ENCODE measurements around the gene CDON. TPM values are rescaled to one million over a fixed set of nuclear protein-coding genes. Genes with fewer than 3 reads are reported as not detected.

Gene CDON
- total and polyA plus RNA-seq, 2 donors from 2014 or later, result 0.45 to 4.0 TPM

- no peaks in the 10 kb centered on the region for H3K4me1 ChIP-seq (ENCODE audit: control insufficient read depth in 2 of 3, insufficient read depth in 2 of 3, low read depth in 1 of 3, low read length in 3 of 3)
- no peaks in the 10 kb centered on the region for H3K36me3 ChIP-seq (ENCODE audit: control insufficient read depth in 2 of 3, insufficient read depth in 3 of 3, low read length in 3 of 3)
- H3K27me3 ChIP-seq (ENCODE audit: control insufficient read depth, insufficient read depth, low read length), result no peaks in the 10 kb centered on the region
- FAIRE-seq (no peak), DNase-seq (no peak)
- intact Hi-C loops (cut with DNase I), result no loop called here
- no peak overlapping the region for H3K4me3 ChIP-seq (ENCODE audit: low read length in 3 of 3)
- no peak overlapping the region for H3K9ac ChIP-seq (ENCODE audit: low read length in 3 of 3)
- TF ChIP-seq CTCF (IDR thresholded peaks at IDR 0.05; ENCODE audit: borderline replicate concordance, extremely low read depth, insufficient read depth), result no peak
- no peaks in the 10 kb centered on the region for H3K9me3 ChIP-seq (ENCODE audit: control insufficient read depth in 2 of 3, insufficient read depth in 1 of 3, low read length in 3 of 3)
- no peak overlapping the region for H3K27ac ChIP-seq (ENCODE audit: low read depth in 2 of 2, low read length in 2 of 2)
Observed at GRCh38 chr11:125957618-125958332, 104.9 kb downstream of the CDON start.

GRCh38 chr11:125956391-125957134 is 106.1 kb downstream of the CDON start:
- no peaks in the 10 kb centered on the region for H3K4me1 ChIP-seq (ENCODE audit: control insufficient read depth in 2 of 3, insufficient read depth in 2 of 3, low read depth in 1 of 3, low read length in 3 of 3)
- DNase-seq, result no peak
- intact Hi-C loops (cut with DNase I), result no loop called here
- H3K4me3 ChIP-seq (ENCODE audit: low read length in 3 of 3), result no peak overlapping the region
- H3K27me3 ChIP-seq (ENCODE audit: control insufficient read depth, insufficient read depth, low read length), result no peaks in the 10 kb centered on the region
- no peak for FAIRE-seq
- H3K27ac ChIP-seq (ENCODE audit: low read depth in 2 of 2, low read length in 2 of 2), result no peak overlapping the region
- H3K9me3 ChIP-seq (ENCODE audit: control insufficient read depth in 2 of 3, insufficient read depth in 1 of 3, low read length in 3 of 3), result no peaks in the 10 kb centered on the region
- no peak for TF ChIP-seq CTCF (IDR thresholded peaks at IDR 0.05; ENCODE audit: borderline replicate concordance, extremely low read depth, insufficient read depth)
- no peak overlapping the region for H3K9ac ChIP-seq (ENCODE audit: low read length in 3 of 3)
- no peaks in the 10 kb centered on the region for H3K36me3 ChIP-seq (ENCODE audit: control insufficient read depth in 2 of 3, insufficient read depth in 3 of 3, low read length in 3 of 3)

- Histone ChIP-seq H3K27me3 (ENCODE audit: control insufficient read depth, insufficient read depth, low read length) (no peaks in the 10 kb centered on the region), H3K27ac (ENCODE audit: low read depth in 2 of 2, low read length in 2 of 2) (no peak overlapping the region), H3K4me3 (ENCODE audit: low read length in 3 of 3) (no peak overlapping the region), H3K36me3 (ENCODE audit: control insufficient read depth in 2 of 3, insufficient read depth in 3 of 3, low read length in 3 of 3) (no peaks in the 10 kb centered on the region), H3K9ac (ENCODE audit: low read length in 3 of 3) (no peak overlapping the region), H3K4me1 (ENCODE audit: control insufficient read depth in 2 of 3, insufficient read depth in 2 of 3, low read depth in 1 of 3, low read length in 3 of 3) (no peaks in the 10 kb centered on the region), H3K9me3 (ENCODE audit: control insufficient read depth in 2 of 3, insufficient read depth in 1 of 3, low read length in 3 of 3) (no peaks in the 10 kb centered on the region)
- FAIRE-seq (no peak), DNase-seq (no peak)
- TF ChIP-seq CTCF (IDR thresholded peaks at IDR 0.05; ENCODE audit: borderline replicate concordance, extremely low read depth, insufficient read depth), result no peak
- intact Hi-C loops (cut with DNase I), result no loop called here
Observed at GRCh38 chr11:125955856-125956255, 106.8 kb downstream of the CDON start.
